ENCODE data around the gene RNASEH2B.
A peak's percentile ranks its signal among the peaks of the same experiment; 100 is the strongest.

RNASEH2B gene

DNA sequence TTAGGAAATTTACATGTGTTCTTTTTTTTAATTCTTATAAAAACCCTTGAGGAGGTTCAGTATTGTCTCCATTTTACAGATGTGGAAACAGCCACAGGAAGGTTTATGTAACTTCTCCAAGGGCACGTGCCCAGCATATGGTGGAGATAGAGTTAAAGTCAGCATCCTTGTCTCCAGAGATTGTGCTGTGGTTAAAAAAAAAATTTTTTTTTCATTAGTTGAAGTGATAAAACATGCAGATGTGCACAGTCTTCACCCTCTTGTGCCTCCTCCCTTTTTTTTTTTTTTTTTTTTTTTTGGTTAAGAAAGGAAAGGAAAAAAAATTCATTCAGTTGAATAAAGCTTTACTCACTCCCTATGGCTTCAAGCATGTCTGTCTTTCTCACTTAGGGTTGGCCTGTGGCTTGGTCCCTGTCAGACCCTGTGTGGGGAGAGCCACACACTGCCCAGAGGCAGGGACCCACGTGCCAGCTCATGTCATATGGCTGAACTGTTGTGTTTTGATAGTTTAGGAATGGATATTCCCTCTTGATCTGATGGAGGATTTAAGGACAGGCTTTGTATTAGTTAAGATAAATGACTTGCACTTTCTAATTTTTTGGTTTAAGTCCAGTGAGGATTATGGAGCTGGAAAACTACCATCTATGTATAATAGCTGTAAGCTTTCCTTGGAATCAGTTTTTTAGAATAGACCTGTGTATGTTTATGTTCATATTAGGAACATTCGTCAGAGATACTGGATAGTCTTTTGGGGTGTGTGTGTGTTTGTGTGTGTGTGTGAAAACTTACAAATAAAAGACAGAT, 19.3 kb downstream of the RNASEH2B start:
- in situ Hi-C loops (cut with MboI; ENCODE audit: low sequenced_read_pairs): no loop called here
- Histone ChIP-seq H3K4me3 (no peak overlapping the region), H3K9me3 (no peaks in the 10 kb centered on the region), H3K4me1 (no peaks in the 10 kb centered on the region), H3K36me3 (replicated peaks) (peaks cover 20% of the 10 kb centered on the region), H3K27me3 (ENCODE audit: low read depth) (no peaks in the 10 kb centered on the region)
- no peak for DNase-seq (ENCODE audit: low spot score in 2 of 2)

DNA sequence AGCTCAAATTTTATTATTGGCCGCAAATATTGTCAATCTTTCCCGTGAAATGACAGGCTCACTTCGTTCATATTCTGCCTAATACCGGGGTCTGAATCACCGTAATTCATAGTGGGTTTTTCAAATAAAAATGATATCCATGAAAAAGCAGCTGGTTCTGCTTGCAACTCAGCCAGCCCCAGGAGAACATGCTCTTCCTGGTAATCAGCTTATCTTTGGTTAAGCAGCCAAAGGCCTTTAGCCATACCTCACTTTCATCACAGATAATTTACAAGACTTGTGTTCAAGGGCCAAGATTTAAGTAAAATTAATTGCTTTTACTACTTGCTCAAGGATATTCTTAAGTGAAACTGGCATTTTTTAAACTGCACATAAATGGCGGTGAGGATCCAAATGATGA, 22.5 kb downstream of the RNASEH2B start:
- H3K27me3 ChIP-seq (ENCODE audit: low read depth): no peaks in the 10 kb centered on the region
- H3K4me1 ChIP-seq: no peaks in the 10 kb centered on the region
- in situ Hi-C loops (cut with MboI; ENCODE audit: low sequenced_read_pairs): no loop called here
- DNase-seq (ENCODE audit: low spot score in 2 of 2): no peak
- no peak overlapping the region for H3K4me3 ChIP-seq
- H3K36me3 ChIP-seq (replicated peaks): peaks cover 35% of the 10 kb centered on the region
- no peaks in the 10 kb centered on the region for H3K9me3 ChIP-seq

DNA sequence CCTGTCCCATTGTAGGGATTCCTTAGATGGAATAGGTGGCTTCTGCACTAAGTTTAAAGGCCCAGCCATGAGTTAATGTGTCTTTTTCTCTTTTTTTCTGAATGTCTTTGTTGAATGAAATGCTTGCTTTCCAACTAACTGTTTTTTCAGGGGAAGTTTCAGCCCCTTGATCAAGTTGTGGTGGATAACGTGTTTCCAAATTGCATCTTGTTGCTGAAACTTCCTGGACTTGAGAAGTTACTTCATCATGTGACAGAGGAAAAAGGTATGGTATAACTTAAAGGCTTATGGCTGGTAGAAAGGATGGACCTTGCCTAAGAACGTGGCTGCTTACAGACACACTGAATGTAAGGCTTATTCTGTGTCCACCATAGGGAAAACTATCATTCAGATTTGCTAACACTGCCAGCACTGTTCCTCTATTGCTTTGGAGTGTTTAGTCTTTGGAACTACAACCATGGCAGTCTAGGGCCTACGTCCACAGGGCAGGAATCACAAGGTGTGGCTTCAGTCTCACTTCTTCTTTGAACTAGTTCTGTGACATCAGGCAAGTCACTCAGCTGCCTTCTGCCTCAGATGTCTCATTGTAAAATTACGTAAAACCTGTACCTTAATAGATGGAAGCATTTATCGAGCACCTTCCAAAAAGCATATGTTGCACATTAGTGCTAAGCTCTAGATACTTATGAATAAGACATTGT, 25.3 kb downstream of the RNASEH2B start:
- Histone ChIP-seq H3K9me3 (peaks cover 3% of the 10 kb centered on the region; the same call in 1 of the 2 replicates), H3K36me3 (replicated peaks) (peaks cover 42% of the 10 kb centered on the region), H3K4me3 (no peak overlapping the region), H3K4me1 (no peaks in the 10 kb centered on the region), H3K27me3 (ENCODE audit: low read depth) (no peaks in the 10 kb centered on the region)
- in situ Hi-C loops (cut with MboI; ENCODE audit: low sequenced_read_pairs): no loop called here
- no peak for DNase-seq (ENCODE audit: low spot score in 2 of 2)

DNA sequence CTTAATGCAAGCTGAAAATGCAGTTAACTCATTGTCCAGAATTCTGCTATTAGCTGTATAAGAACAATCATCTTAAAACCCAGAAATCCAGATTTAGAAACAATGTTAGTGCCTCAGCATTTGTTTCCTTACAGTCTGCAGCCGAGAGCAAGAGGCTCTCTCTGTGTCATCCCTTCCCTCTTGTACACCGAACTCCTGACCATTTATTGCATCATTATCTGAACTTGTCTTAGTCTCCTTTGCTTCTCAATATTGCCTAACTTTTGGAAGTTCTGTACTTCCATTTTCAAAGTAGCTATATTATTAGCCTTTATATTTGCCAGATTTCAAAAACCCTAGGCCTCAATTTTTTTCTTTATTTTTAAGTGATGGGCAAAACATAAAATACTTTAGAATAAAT, 27.1 kb downstream of the RNASEH2B start:
- peaks cover 35% of the 10 kb centered on the region for H3K36me3 ChIP-seq (replicated peaks)
- in situ Hi-C loops (cut with MboI; ENCODE audit: low sequenced_read_pairs): no loop called here
- H3K4me1 ChIP-seq: no peaks in the 10 kb centered on the region
- no peak for DNase-seq (ENCODE audit: low spot score in 2 of 2)
- H3K27me3 ChIP-seq (ENCODE audit: low read depth): no peaks in the 10 kb centered on the region
- peaks cover 3% of the 10 kb centered on the region; the same call in 1 of the 2 replicates for H3K9me3 ChIP-seq
- no peak overlapping the region for H3K4me3 ChIP-seq

DNA sequence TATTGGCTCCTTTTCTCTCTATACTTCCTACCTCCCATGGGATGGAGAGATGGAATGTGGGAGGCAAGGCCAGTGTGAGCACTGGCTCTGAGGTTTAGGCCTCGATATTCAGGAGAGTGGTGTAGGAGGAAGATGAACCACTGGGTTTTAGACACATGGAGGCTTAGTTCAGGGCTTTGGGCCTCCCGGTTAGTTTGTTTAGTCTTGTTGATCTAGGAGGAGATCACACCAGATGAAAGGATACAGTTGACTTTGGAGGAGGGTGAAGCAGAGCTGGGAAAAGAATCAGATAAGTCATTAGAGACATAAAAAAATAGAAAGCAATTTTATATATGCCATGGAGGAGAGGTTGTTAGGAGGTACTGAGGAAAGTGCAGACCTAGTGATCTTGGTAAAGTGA, 30.9 kb downstream of the RNASEH2B start:
- Histone ChIP-seq H3K4me3 (no peak overlapping the region), H3K4me1 (no peaks in the 10 kb centered on the region), H3K27me3 (ENCODE audit: low read depth) (no peaks in the 10 kb centered on the region), H3K36me3 (replicated peaks) (peaks cover 19% of the 10 kb centered on the region), H3K9me3 (peaks cover 3% of the 10 kb centered on the region; the same call in 1 of the 2 replicates)
- DNase-seq (ENCODE audit: low spot score in 2 of 2): no peak
- in situ Hi-C loops (cut with MboI; ENCODE audit: low sequenced_read_pairs): no loop called here

DNA sequence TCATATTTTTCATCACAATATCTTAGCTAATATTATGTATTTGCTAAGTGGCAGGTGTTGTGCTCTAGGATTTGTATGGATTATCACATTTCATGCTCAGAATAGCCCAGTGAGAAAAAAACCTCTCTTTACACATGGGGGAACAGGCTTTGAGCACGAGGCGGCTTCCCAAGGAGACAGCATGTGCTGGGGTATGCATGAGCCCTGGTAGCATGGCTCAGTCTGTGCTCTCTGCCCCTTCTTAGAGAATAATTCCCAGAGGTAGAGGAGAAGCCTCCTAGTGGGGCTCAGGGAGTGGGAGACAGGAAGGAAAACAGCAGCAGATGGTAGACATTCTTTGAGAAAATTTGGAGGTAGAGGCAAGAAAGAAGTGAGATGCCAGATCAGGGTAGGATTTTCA, 31.6 kb downstream of the RNASEH2B start:
- Histone ChIP-seq H3K36me3 (replicated peaks) (peaks cover 22% of the 10 kb centered on the region), H3K4me3 (no peak overlapping the region), H3K4me1 (no peaks in the 10 kb centered on the region), H3K27me3 (ENCODE audit: low read depth) (no peaks in the 10 kb centered on the region), H3K9me3 (peaks cover 3% of the 10 kb centered on the region; the same call in 1 of the 2 replicates)
- DNase-seq (ENCODE audit: low spot score in 2 of 2): no peak
- in situ Hi-C loops (cut with MboI; ENCODE audit: low sequenced_read_pairs): no loop called here

GRCh38 chr13:50942630-50943311, 33.2 kb downstream of the RNASEH2B start:
- in situ Hi-C loops (cut with MboI; ENCODE audit: low sequenced_read_pairs): no loop called here
- no peaks in the 10 kb centered on the region; the same call in 1 of the 2 replicates for H3K9me3 ChIP-seq
- H3K27me3 ChIP-seq (ENCODE audit: low read depth): no peaks in the 10 kb centered on the region
- DNase-seq (ENCODE audit: low spot score in 2 of 2): no peak
- H3K36me3 ChIP-seq (replicated peaks): peaks cover 9% of the 10 kb centered on the region
- no peak overlapping the region for H3K4me3 ChIP-seq
- H3K4me1 ChIP-seq: no peaks in the 10 kb centered on the region

DNA sequence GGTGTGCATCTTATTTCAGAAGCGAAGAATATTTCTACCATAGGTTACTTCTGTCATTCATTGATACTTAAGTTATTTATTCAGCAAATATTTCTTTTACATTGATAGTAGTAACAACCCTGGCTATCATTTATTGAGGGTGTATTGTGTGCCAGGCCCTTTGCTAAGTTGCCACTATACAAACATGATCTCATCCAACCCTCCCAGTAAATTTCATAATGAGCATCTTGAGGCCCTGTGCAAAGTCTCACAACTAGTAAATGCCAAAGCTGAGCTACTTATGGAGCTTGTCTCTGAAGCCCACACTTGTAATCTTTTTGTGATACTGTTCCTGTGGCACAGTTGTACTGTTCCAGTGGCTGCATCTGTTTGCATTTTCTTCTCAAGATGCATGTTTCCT, 36.1 kb downstream of the RNASEH2B start:
- no peak for DNase-seq (ENCODE audit: low spot score in 2 of 2)
- peaks cover 8% of the 10 kb centered on the region for H3K36me3 ChIP-seq (replicated peaks)

DNA sequence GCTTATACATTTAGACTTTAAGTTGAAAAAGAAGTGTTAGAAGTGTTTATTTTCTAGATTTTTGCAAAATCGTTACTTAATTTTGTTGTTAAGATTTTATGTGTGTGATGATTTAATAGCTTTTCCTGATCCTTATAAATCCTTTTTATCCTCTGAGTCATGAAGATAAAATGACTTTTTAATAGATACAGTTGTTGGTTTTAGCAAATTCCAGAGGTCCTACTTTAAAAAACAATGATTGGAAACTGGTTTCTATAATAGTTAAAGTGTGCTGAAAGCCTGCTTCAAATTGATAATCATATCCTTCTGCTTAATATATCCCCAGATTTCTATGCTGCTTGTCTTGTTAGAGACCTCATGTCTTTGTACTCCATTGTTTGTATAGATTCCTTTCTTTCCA, 39.0 kb downstream of the RNASEH2B start:
- no peaks in the 10 kb centered on the region; the same call in 1 of the 2 replicates for H3K4me1 ChIP-seq
- H3K36me3 ChIP-seq (replicated peaks): peaks cover 5% of the 10 kb centered on the region
- no peak overlapping the region for H3K4me3 ChIP-seq
- DNase-seq (ENCODE audit: low spot score in 2 of 2): peak in 1 of 2 experiments; percentile 13
- no peaks in the 10 kb centered on the region for H3K27me3 ChIP-seq (ENCODE audit: low read depth)
- in situ Hi-C loops (cut with MboI; ENCODE audit: low sequenced_read_pairs): no loop called here
- no peaks in the 10 kb centered on the region for H3K9me3 ChIP-seq

More for the DNA sequence above, 36.1 kb downstream of the RNASEH2B start:
- in situ Hi-C loops (cut with MboI; ENCODE audit: low sequenced_read_pairs): no loop called here
- H3K4me1 ChIP-seq: no peaks in the 10 kb centered on the region; the same call in 1 of the 2 replicates
- H3K4me3 ChIP-seq: no peak overlapping the region
- H3K9me3 ChIP-seq: no peaks in the 10 kb centered on the region
- no peaks in the 10 kb centered on the region for H3K27me3 ChIP-seq (ENCODE audit: low read depth)

- Histone ChIP-seq H3K36me3 (replicated peaks) (no peaks in the 10 kb centered on the region; the same call in none of the 2 replicates), H3K4me3 (no peak overlapping the region), H3K27me3 (ENCODE audit: low read depth) (no peaks in the 10 kb centered on the region), H3K4me1 (no peaks in the 10 kb centered on the region; the same call in 1 of the 2 replicates), H3K9me3 (no peaks in the 10 kb centered on the region)
- in situ Hi-C loops (cut with MboI; ENCODE audit: low sequenced_read_pairs): no loop called here
- no peak for DNase-seq (ENCODE audit: low spot score in 2 of 2)
Observed at GRCh38 chr13:50950849-50951248, 41.3 kb downstream of the RNASEH2B start.

DNA sequence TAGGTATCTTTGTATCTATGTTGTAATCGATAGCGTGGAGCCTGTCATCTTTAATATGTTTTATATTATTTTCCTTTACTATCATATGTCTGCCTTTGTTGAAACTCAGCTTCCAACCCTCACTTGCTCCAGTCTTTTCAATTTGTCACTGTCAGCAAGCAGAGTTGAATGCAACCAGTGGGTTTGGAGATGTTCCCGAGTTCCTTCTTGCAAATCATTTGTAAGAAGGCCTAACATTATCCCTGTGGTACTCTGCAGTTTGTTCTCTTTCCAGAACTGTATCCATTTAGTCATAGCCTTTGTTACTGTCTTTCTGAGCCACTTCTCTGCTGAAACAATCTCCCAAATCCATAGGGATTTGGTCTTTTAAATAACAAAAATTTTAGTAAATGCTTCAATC, 41.8 kb downstream of the RNASEH2B start:
- Histone ChIP-seq H3K4me1 (no peaks in the 10 kb centered on the region; the same call in 1 of the 2 replicates), H3K27me3 (ENCODE audit: low read depth) (no peaks in the 10 kb centered on the region), H3K9me3 (no peaks in the 10 kb centered on the region), H3K36me3 (replicated peaks) (no peaks in the 10 kb centered on the region; the same call in none of the 2 replicates), H3K4me3 (no peak overlapping the region)
- in situ Hi-C loops (cut with MboI; ENCODE audit: low sequenced_read_pairs): no loop called here
- DNase-seq (ENCODE audit: low spot score in 2 of 2): no peak

DNA sequence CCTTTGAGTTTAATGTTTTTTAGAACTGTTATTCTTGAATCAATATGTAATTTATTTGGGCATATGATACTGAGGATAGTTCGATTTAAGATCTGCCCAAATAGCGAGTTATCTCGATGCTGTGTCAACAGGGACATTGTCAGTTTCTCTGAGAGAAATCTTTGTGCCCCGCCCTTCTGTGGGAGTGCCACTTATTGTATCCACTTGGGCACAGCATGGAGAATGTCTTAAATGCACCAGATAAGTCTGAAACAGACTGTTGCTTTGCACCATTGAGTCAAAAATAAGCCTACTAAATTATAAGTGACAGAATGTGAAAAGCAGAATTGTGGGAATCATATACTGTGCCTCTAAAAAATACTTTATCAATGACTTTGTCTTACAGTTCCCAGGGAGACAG, 45.6 kb downstream of the RNASEH2B start:
- no peak overlapping the region for H3K4me3 ChIP-seq
- H3K36me3 ChIP-seq (replicated peaks): no peaks in the 10 kb centered on the region; the same call in 1 of the 2 replicates
- DNase-seq (ENCODE audit: low spot score in 2 of 2): no peak
- H3K4me1 ChIP-seq: no peaks in the 10 kb centered on the region
- H3K9me3 ChIP-seq: no peaks in the 10 kb centered on the region
- H3K27me3 ChIP-seq (ENCODE audit: low read depth): no peaks in the 10 kb centered on the region
- in situ Hi-C loops (cut with MboI; ENCODE audit: low sequenced_read_pairs): no loop called here

DNA sequence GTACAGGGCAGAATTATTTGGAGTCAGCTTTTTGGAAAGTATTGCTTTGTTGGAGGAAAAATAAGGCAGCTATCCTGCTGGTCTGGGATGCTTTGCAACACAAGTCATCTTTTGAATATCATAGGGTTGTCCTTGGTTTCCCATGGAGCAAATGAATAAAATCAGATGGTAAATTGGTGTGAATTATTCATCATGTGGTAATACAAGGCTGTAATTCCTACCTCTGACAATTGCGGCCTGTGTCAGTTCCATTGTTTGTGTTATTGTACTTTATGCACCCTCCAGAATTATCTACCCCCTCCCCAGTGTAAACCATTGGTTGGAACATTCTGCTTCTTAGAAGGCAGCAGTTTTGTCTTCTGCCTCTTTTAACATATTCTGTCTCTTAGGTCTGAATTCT, 46.2 kb downstream of the RNASEH2B start:
- Histone ChIP-seq H3K4me3 (no peak overlapping the region), H3K4me1 (no peaks in the 10 kb centered on the region), H3K9me3 (no peaks in the 10 kb centered on the region), H3K27me3 (ENCODE audit: low read depth) (no peaks in the 10 kb centered on the region), H3K36me3 (replicated peaks) (no peaks in the 10 kb centered on the region; the same call in 1 of the 2 replicates)
- in situ Hi-C loops (cut with MboI; ENCODE audit: low sequenced_read_pairs): no loop called here
- DNase-seq (ENCODE audit: low spot score in 2 of 2): no peak
